Activated naive CD4-positive, alpha-beta T cell treated with anti-CD3 and anti-CD28 coated beads for 36 hours (primary cell): ENCODE measurements around the gene SNORC. TPM values are rescaled to one million over a fixed set of nuclear protein-coding genes. Genes with fewer than 3 reads are reported as not detected.

Experiments
- CTCF ChIA-PET: fragments of 350-600 bp; sonication (Branson Sonifier 250); formaldehyde crosslinking; loops from one replicate; lab custom pipeline; 2021; ENCODE audit warnings: antibody characterized with exemption; lab: Charles Lee
- DNase-seq: peaks from one replicate; pipeline ENCODE4 v3.0.0-alpha.2; 2020
- H3K27ac Mint-ChIP-seq: one replicate; pipeline ENCODE4 v1.8.0; 2021; ENCODE audit warnings: mild to moderate bottlenecking, mixed read lengths
- H3K27me3 Mint-ChIP-seq: one replicate; pipeline ENCODE4 v1.8.0; 2021; ENCODE audit warnings: low read depth, mixed read lengths
- H3K36me3 Mint-ChIP-seq: one replicate; pipeline ENCODE4 v1.8.0; 2021; ENCODE audit warnings: low read depth, mixed read lengths
- H3K4me1 Mint-ChIP-seq: one replicate; pipeline ENCODE4 v1.8.0; 2021; ENCODE audit warnings: low read depth, mixed read lengths
- H3K4me3 Mint-ChIP-seq: one replicate; pipeline ENCODE4 v1.8.0; 2021; ENCODE audit warnings: mild to moderate bottlenecking, moderate library complexity, mixed read lengths
- H3K9me3 Mint-ChIP-seq: one replicate; pipeline ENCODE4 v1.8.0; 2021; ENCODE audit warnings: mixed read lengths
- intact Hi-C: fragments of 100-400 bp; cut with micrococcal nuclease; formaldehyde crosslinking; loops from one replicate; pipeline ENCODE4 v1.15.1; 2023
- total RNA-seq, 2 experiments: library from RNA; stranded (reverse); gene quantifications; one replicate each; pipeline ENCODE4 v1.2.3, GENCODE V29; 2021

Gene SNORC
- total RNA-seq = 1 to 10 TPM in 1 of 2 experiments, under 1 TPM in 1; 0.72 to 1.1 TPM

- no peak within 1 kb of the TSS for H3K4me3 Mint-ChIP-seq
- CTCF ChIA-PET = interaction anchor here (0.6 kb wide), 1 partner anchor 362 kb away, joined by 3 read pairs; no protein-coding TSS in a partner anchor
- peaks cover 8% of the 10 kb centered on the region for H3K27me3 Mint-ChIP-seq
Measured at GRCh38 chr2:232870018-232870765, at the start of gene SNORC. TSS of gene SNORC (plus strand) at chr2:232870264. CDS start at chr2:232870342, 78 bp downstream.

DNA sequence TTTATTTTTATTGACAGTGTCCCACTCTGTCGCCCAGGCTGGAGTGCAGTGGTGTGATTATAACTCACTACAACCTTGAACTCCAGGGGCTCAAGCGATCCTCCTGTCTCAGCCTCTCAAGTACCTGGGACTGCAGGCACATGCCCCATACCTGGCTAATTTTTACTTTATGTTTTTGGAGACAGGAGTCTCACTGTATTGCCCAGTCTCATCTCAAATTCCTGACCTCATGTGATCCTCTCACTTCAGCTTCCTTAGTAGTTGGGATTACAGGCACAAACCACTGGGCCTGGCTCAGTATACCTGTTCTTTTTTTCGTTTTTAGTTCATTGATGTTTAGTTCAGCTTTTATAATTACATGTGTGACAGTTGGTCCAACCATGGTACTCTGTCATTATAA, 40.1 kb upstream of the SNORC start:
- no peaks in the 10 kb centered on the region for H3K4me1 Mint-ChIP-seq
- H3K9me3 Mint-ChIP-seq = peaks cover 2% of the 10 kb centered on the region

More at GRCh38 chr2:232870018-232870765, at the start of gene SNORC:
- DNase-seq = no peak
- H3K9me3 Mint-ChIP-seq = no peaks in the 10 kb centered on the region
- H3K36me3 Mint-ChIP-seq = no peaks in the 10 kb centered on the region
- peaks cover 2% of the 10 kb centered on the region for H3K4me1 Mint-ChIP-seq
- intact Hi-C loops = no loop called here
- no peak within 1 kb of the TSS for H3K27ac Mint-ChIP-seq

DNA sequence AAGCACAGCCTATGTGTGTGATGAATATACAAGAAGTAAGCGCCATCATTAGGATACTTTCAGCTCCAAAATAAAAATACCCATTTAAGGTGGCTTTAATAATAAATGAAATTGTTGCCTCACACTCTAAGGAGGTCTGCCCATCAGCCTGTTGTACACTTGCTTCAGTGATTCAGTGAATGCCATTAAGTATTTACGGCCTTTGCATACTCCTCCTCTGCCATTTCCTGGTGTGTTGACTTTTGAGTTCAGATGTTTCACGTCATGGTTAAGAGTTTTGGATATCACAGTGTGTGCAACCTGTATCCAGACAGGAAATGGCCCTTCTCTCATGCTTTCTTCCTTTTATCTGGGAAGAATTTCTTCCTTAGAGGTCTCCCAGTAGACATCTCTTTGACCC, 38.6 kb upstream of the SNORC start:
- intact Hi-C loops = no loop called here
- Mint-ChIP-seq H3K27ac (no peak overlapping the region), H3K36me3 (peaks cover 22% of the 10 kb centered on the region), H3K4me3 (no peak overlapping the region), H3K4me1 (no peaks in the 10 kb centered on the region), H3K9me3 (no peaks in the 10 kb centered on the region), H3K27me3 (no peaks in the 10 kb centered on the region)
- CTCF ChIA-PET = no interaction called here
- no peak for DNase-seq

More for the DNA sequence above, 40.1 kb upstream of the SNORC start:
- intact Hi-C loops = no loop called here
- peaks cover 31% of the 10 kb centered on the region for H3K36me3 Mint-ChIP-seq
- DNase-seq = no peak
- H3K4me3 Mint-ChIP-seq = no peak overlapping the region
- no peaks in the 10 kb centered on the region for H3K27me3 Mint-ChIP-seq
- no peak overlapping the region for H3K27ac Mint-ChIP-seq
- CTCF ChIA-PET = no interaction called here

DNA sequence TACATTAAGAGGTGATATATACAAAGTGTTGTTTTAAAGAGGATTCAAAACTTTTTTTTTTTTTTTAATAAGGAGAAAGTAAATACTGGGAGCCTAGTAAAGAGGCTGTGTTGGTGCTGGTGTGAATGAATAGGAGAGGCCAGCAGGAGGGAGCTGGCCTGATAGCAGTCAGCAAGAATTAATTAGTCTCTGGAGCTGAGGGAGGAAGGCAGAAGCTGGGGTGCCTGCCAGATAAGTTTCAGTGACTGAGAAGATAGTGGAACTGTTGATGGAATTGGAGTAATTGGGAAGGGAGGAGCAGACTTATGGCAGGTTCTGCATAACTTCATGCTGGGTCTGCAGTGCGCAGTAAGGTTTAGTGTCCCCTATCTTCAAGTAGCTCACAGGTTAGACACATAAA, 36.2 kb upstream of the SNORC start:
- intact Hi-C loops = no loop called here
- no peaks in the 10 kb centered on the region for H3K9me3 Mint-ChIP-seq
- peaks cover 20% of the 10 kb centered on the region for H3K36me3 Mint-ChIP-seq
- H3K27ac Mint-ChIP-seq = no peak overlapping the region
- no peak for DNase-seq
- peaks cover 18% of the 10 kb centered on the region for H3K4me1 Mint-ChIP-seq
- H3K27me3 Mint-ChIP-seq = no peaks in the 10 kb centered on the region
- CTCF ChIA-PET = interaction anchor here (0.6 kb wide), 1 partner anchor 197 kb away, joined by 3 read pairs; no protein-coding TSS in a partner anchor
- H3K4me3 Mint-ChIP-seq = no peak overlapping the region

GRCh38 chr2:232835687-232836208, 34.3 kb upstream of the SNORC start:
- H3K9me3 Mint-ChIP-seq = no peaks in the 10 kb centered on the region
- peaks cover 32% of the 10 kb centered on the region for H3K36me3 Mint-ChIP-seq
- no peak overlapping the region for H3K27ac Mint-ChIP-seq
- H3K27me3 Mint-ChIP-seq = no peaks in the 10 kb centered on the region
- intact Hi-C loops = loop anchor here (5.0 kb wide), 1 partner anchor 412 kb away; no protein-coding TSS in a partner anchor
- H3K4me3 Mint-ChIP-seq = no peak overlapping the region
- CTCF ChIA-PET = interaction anchor here (0.6 kb wide), 1 partner anchor 286 kb away, joined by 4 read pairs; no protein-coding TSS in a partner anchor
- no peak for DNase-seq
- peaks cover 25% of the 10 kb centered on the region for H3K4me1 Mint-ChIP-seq

GRCh38 chr2:232836934-232837333, 33.1 kb upstream of the SNORC start:
- no peak for DNase-seq
- H3K9me3 Mint-ChIP-seq = no peaks in the 10 kb centered on the region
- H3K27ac Mint-ChIP-seq = peak overlapping the region; percentile 15
- intact Hi-C loops = loop anchor here (5.0 kb wide), 1 partner anchor 410 kb away; no protein-coding TSS in a partner anchor
- peaks cover 25% of the 10 kb centered on the region for H3K4me1 Mint-ChIP-seq
- no peak overlapping the region for H3K4me3 Mint-ChIP-seq
- CTCF ChIA-PET = interaction anchor here (0.7 to 0.8 kb wide), 2 partner anchors 75 to 282 kb away, joined by 3 to 7 read pairs; no protein-coding TSS in a partner anchor
- H3K36me3 Mint-ChIP-seq = peaks cover 31% of the 10 kb centered on the region
- H3K27me3 Mint-ChIP-seq = no peaks in the 10 kb centered on the region

DNA sequence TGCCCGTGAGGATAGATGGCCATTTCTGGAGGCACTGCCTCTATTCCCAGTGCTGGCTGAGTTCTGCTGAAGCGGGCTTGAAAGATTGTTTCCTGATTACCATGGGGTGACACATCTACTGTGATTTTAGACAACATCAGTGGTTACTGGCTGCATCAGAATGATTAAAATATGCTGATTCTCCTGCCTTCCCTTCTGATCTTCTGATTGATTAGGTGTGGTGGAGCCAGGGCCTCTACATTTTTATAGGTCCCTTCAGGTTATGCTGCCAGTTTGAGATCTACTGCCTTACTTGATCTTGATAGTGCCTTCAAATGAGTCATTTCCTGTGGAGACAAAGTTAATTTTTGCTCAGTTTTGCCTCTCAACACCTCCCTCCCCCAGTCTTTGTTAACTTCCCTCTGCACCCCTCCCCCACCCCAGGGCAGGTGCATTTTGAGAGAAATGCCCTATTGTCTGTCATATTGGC, 31.6 kb upstream of the SNORC start:
- Mint-ChIP-seq H3K4me3 (peak overlapping the region; percentile 28), H3K27me3 (no peaks in the 10 kb centered on the region), H3K36me3 (peaks cover 28% of the 10 kb centered on the region), H3K4me1 (peaks cover 25% of the 10 kb centered on the region), H3K27ac (peak overlapping the region; percentile 84), H3K9me3 (no peaks in the 10 kb centered on the region)
- CTCF ChIA-PET = no interaction called here
- intact Hi-C loops = loop anchor here (5.0 kb wide), 1 partner anchor 409 kb away; no protein-coding TSS in a partner anchor
- DNase-seq = peak; percentile 83

DNA sequence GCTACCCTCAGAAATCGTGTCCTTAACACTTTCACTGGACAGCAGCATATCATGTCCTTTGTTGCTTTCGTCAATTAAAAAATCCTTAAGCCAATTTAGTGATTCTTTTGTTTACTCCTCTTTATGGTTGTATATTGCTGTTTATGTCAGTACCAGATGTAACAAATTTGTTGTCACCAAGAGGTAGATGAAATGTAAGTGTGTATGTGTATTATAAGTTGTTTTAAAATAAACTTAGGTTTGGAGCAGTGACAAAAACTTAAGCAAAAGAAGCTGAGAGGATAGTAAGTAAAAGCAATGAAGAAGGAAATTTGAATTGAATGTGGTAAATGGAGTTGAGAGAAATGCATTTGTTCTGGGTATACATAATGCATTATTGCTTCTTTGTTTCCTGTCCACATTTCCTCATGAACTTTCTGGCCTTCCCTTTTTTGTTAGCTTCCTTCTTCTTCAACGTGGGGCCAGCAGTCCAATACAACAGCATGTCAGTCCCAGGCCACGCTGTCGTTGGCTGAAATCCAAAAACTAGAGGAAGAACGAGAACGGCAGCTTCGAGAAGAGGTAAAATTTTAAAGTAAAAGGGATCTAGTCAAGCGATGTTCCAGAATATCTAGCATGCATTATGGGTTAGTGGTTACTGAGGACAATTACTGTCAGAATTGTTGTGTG, 30.5 kb upstream of the SNORC start:
- H3K4me3 Mint-ChIP-seq = no peak overlapping the region
- DNase-seq = no peak
- no peaks in the 10 kb centered on the region for H3K9me3 Mint-ChIP-seq
- CTCF ChIA-PET = no interaction called here
- peaks cover 25% of the 10 kb centered on the region for H3K4me1 Mint-ChIP-seq
- no peak overlapping the region for H3K27ac Mint-ChIP-seq
- no peaks in the 10 kb centered on the region for H3K27me3 Mint-ChIP-seq
- intact Hi-C loops = loop anchor here (5.0 kb wide), 1 partner anchor 408 kb away; no protein-coding TSS in a partner anchor
- peaks cover 32% of the 10 kb centered on the region for H3K36me3 Mint-ChIP-seq

DNA sequence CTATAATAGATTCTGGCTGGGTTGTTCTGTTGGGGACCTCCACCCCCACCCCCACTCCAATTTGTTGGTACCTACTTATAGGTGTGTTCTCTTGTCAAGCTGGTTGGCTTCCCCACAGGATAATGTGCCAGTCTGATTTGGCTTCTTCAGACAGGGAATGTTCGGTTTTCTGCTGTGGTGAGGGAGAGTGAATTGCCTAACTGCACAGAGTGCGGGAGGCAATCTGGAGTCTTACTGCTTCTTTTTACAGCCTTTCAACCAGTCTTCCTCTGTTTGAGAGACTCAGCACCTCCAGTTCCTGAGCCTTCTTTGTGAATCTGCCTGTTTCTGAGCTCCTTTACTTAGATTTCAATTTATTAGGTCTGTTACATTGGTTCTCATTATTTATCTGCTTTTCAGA, 27.4 kb upstream of the SNORC start:
- Mint-ChIP-seq H3K27me3 (no peaks in the 10 kb centered on the region), H3K27ac (no peak overlapping the region), H3K36me3 (peaks cover 28% of the 10 kb centered on the region), H3K4me1 (peaks cover 18% of the 10 kb centered on the region), H3K4me3 (no peak overlapping the region), H3K9me3 (no peaks in the 10 kb centered on the region)
- no peak for DNase-seq
- intact Hi-C loops = no loop called here
- CTCF ChIA-PET = interaction anchor here (1.4 kb wide), 1 partner anchor 11 kb away, joined by 6 read pairs; no protein-coding TSS in a partner anchor

- intact Hi-C loops = no loop called here
- Mint-ChIP-seq H3K4me3 (no peak overlapping the region), H3K4me1 (peaks cover 7% of the 10 kb centered on the region), H3K36me3 (peaks cover 28% of the 10 kb centered on the region), H3K9me3 (no peaks in the 10 kb centered on the region), H3K27me3 (no peaks in the 10 kb centered on the region), H3K27ac (no peak overlapping the region)
- CTCF ChIA-PET = no interaction called here
- DNase-seq = no peak
Measured at GRCh38 chr2:232843834-232844233, 26.2 kb upstream of the SNORC start.

DNA sequence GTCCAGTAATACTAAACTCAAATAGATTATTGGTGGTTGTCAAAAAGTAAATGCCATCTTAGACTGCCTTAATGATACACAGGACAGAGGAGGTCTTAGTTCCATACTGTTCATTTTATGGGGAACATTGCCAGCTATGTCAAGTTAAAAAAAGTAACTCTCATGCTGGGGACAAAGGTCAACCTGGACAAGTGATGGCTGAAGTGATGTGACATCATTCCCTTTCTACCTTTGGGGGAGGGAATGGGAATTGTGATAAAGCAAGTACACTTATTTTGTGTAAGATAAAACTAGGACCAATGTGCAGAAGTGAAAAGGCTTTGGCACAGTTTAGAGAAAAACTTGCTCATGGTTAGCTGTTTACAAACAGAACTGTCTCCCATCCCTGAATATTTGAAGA, 24.0 kb upstream of the SNORC start:
- Mint-ChIP-seq H3K9me3 (no peaks in the 10 kb centered on the region), H3K27ac (no peak overlapping the region), H3K36me3 (peaks cover 17% of the 10 kb centered on the region), H3K4me3 (no peak overlapping the region), H3K4me1 (no peaks in the 10 kb centered on the region), H3K27me3 (no peaks in the 10 kb centered on the region)
- no peak for DNase-seq
- intact Hi-C loops = no loop called here
- CTCF ChIA-PET = no interaction called here

DNA sequence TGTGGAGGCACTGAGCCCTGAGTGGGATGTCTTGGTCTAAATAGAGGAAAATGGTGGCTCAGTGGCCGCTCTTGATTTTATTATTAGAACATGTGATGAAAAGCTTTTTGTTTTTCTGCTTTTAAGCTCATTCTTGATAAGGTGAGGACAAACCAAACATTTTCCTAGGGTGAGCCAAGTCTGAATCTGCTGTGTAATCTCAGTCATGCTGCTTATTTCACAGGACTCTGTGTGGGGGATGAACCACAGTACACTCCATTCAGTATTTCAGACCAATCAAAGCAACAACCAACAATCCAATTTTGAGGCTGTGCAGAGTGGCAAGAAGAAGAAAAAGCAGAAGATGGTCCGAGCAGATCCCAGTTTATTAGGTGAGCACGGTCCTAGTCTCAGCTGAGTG, 20.0 kb upstream of the SNORC start:
- no peaks in the 10 kb centered on the region for H3K4me1 Mint-ChIP-seq
- DNase-seq = no peak
- no peaks in the 10 kb centered on the region for H3K9me3 Mint-ChIP-seq
- CTCF ChIA-PET = interaction anchor here (0.9 kb wide), 1 partner anchor 204 kb away, joined by 4 read pairs; no protein-coding TSS in a partner anchor
- H3K27me3 Mint-ChIP-seq = no peaks in the 10 kb centered on the region
- intact Hi-C loops = loop anchor here (5.0 kb wide), 2 partner anchors 177 to 202 kb away; no protein-coding TSS in a partner anchor
- no peak overlapping the region for H3K27ac Mint-ChIP-seq
- H3K4me3 Mint-ChIP-seq = no peak overlapping the region
- H3K36me3 Mint-ChIP-seq = peaks cover 6% of the 10 kb centered on the region
